ENCODE measurements around the gene SMIM44.

GRCh38 chr19:3501780-3502179 lies 18.5 kb upstream of the SMIM44 start:
- TF ChIP-seq CTCF (IDR thresholded peaks at IDR 0.05) = no peak
- TF ChIP-seq POLR2A (IDR thresholded peaks at IDR 0.05) = no peak

Measured in thyroid gland (tissue), 4 donors.